Measurements from ENCODE around the gene NUTM2B. TPM values are rescaled to one million over a fixed set of nuclear protein-coding genes. Genes with fewer than 3 reads are reported as not detected.
"Not testable (repeated sequence)": the region's sequence is repeated elsewhere in the genome, so short reads cannot be mapped to it uniquely, and the experiment has no call there.

Gene NUTM2B
- total RNA-seq, 1 experiment from 2014 or later: 0.78 TPM

- H3K36me3 Mint-ChIP-seq (ENCODE audit: insufficient read depth, unreplicated experiment); H3K4me1 Mint-ChIP-seq (ENCODE audit: low read depth, unreplicated experiment); H3K9me3 Mint-ChIP-seq (ENCODE audit: low read depth, unreplicated experiment); DNase-seq; BruUV-seq (replicated peaks); H3K27ac Mint-ChIP-seq (ENCODE audit: unreplicated experiment); H3K27me3 Mint-ChIP-seq (ENCODE audit: unreplicated experiment); H3K4me3 Mint-ChIP-seq (ENCODE audit: low read depth, unreplicated experiment); intact Hi-C loops (cut with micrococcal nuclease; ENCODE audit: unreplicated experiment); CTCF ChIA-PET: not testable (repeated sequence)
Observed at GRCh38 chr10:79686595-79686994, 16.4 kb upstream of the NUTM2B start.

- DNase-seq; H3K27ac Mint-ChIP-seq (ENCODE audit: unreplicated experiment); CTCF ChIA-PET; H3K9me3 Mint-ChIP-seq (ENCODE audit: low read depth, unreplicated experiment); H3K4me3 Mint-ChIP-seq (ENCODE audit: low read depth, unreplicated experiment); H3K36me3 Mint-ChIP-seq (ENCODE audit: insufficient read depth, unreplicated experiment); intact Hi-C loops (cut with micrococcal nuclease; ENCODE audit: unreplicated experiment); H3K4me1 Mint-ChIP-seq (ENCODE audit: low read depth, unreplicated experiment); H3K27me3 Mint-ChIP-seq (ENCODE audit: unreplicated experiment); BruUV-seq (replicated peaks): not testable (repeated sequence)
Observed at GRCh38 chr10:79687406-79688150, 15.4 kb upstream of the NUTM2B start.

DNA sequence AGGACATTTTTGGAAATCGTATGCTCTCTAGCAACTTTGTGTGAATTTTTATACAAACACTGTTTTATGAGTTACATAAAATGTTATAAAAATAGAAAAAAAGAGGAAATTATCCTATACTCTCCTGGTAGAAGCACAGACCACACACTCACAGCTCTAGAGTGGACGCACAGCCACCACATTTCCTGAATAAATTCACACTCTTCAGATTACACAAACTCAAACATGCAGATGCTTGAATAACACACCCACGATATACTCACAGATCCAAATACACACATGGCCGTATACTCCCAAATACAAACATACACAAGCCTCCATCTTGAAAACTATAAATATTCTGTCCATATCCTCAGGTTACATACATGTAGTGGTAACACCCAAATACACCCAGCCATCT is 14.2 kb upstream of the NUTM2B start:
- H3K27ac Mint-ChIP-seq (ENCODE audit: unreplicated experiment); H3K27me3 Mint-ChIP-seq (ENCODE audit: unreplicated experiment); intact Hi-C loops (cut with micrococcal nuclease; ENCODE audit: unreplicated experiment); H3K4me3 Mint-ChIP-seq (ENCODE audit: low read depth, unreplicated experiment); BruUV-seq (replicated peaks); DNase-seq; H3K36me3 Mint-ChIP-seq (ENCODE audit: insufficient read depth, unreplicated experiment); H3K4me1 Mint-ChIP-seq (ENCODE audit: low read depth, unreplicated experiment); CTCF ChIA-PET; H3K9me3 Mint-ChIP-seq (ENCODE audit: low read depth, unreplicated experiment): not testable (repeated sequence)

DNA sequence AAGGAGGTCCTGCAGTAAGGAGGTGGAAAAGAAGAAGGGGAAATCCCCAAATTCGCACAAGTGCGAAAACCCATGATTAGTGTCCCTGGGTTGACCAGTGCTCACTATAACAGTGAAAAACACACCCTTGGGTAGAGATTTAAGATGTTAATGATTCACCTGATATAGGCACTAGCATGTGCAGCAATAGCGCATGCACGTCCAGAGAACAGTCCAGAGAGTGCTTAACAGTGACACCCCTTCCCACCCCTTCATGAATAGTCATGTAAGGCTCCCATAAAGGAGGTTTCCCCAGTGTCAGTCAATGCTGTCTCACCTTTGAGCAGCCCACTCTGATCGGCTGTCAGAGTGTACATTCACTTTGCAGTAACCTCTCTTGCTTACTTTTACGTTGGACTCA is 6.4 kb upstream of the NUTM2B start:
- CTCF ChIA-PET; H3K4me3 Mint-ChIP-seq (ENCODE audit: low read depth, unreplicated experiment); H3K27me3 Mint-ChIP-seq (ENCODE audit: unreplicated experiment); H3K36me3 Mint-ChIP-seq (ENCODE audit: insufficient read depth, unreplicated experiment); H3K9me3 Mint-ChIP-seq (ENCODE audit: low read depth, unreplicated experiment); DNase-seq; H3K27ac Mint-ChIP-seq (ENCODE audit: unreplicated experiment); intact Hi-C loops (cut with micrococcal nuclease; ENCODE audit: unreplicated experiment); BruUV-seq (replicated peaks); H3K4me1 Mint-ChIP-seq (ENCODE audit: low read depth, unreplicated experiment): not testable (repeated sequence)

- intact Hi-C loops (cut with micrococcal nuclease; ENCODE audit: unreplicated experiment); H3K27ac Mint-ChIP-seq (ENCODE audit: unreplicated experiment); H3K36me3 Mint-ChIP-seq (ENCODE audit: insufficient read depth, unreplicated experiment): not testable (repeated sequence)
Observed at GRCh38 chr10:79697141-79697540, 5.9 kb upstream of the NUTM2B start.

GRCh38 chr10:79700381-79700944 is 2.6 kb upstream of the NUTM2B start:
- H3K4me1 Mint-ChIP-seq (ENCODE audit: low read depth, unreplicated experiment); H3K4me3 Mint-ChIP-seq (ENCODE audit: low read depth, unreplicated experiment); H3K36me3 Mint-ChIP-seq (ENCODE audit: insufficient read depth, unreplicated experiment); CTCF ChIA-PET; BruUV-seq (replicated peaks); intact Hi-C loops (cut with micrococcal nuclease; ENCODE audit: unreplicated experiment); H3K9me3 Mint-ChIP-seq (ENCODE audit: low read depth, unreplicated experiment); H3K27ac Mint-ChIP-seq (ENCODE audit: unreplicated experiment); DNase-seq; H3K27me3 Mint-ChIP-seq (ENCODE audit: unreplicated experiment): not testable (repeated sequence)

More at GRCh38 chr10:79697141-79697540, 5.9 kb upstream of the NUTM2B start:
- CTCF ChIA-PET; DNase-seq; H3K27me3 Mint-ChIP-seq (ENCODE audit: unreplicated experiment); H3K9me3 Mint-ChIP-seq (ENCODE audit: low read depth, unreplicated experiment); H3K4me1 Mint-ChIP-seq (ENCODE audit: low read depth, unreplicated experiment); BruUV-seq (replicated peaks); H3K4me3 Mint-ChIP-seq (ENCODE audit: low read depth, unreplicated experiment): not testable (repeated sequence)

DNA sequence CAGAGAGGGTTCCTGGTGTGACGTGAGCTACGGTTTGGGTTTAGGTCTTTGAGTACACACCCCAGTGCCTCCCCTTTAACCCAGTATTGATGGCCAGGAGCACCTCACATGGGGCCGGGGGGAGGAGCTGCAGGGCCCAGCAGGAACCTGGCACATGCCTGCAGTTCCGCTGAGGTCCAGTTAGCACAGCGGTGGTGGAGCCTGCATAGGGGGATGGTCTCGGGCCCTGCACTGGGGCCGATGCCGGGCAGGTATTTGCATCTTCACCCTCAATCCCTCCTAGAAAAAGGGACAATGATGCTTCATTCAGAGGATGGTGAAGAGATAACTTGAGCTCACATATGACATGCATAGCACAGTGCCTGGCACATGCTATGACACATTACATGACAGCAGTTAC is 4.0 kb downstream of the NUTM2B start:
- H3K27ac Mint-ChIP-seq (ENCODE audit: unreplicated experiment); intact Hi-C loops (cut with micrococcal nuclease; ENCODE audit: unreplicated experiment); H3K36me3 Mint-ChIP-seq (ENCODE audit: insufficient read depth, unreplicated experiment); H3K4me3 Mint-ChIP-seq (ENCODE audit: low read depth, unreplicated experiment); DNase-seq; H3K4me1 Mint-ChIP-seq (ENCODE audit: low read depth, unreplicated experiment); H3K9me3 Mint-ChIP-seq (ENCODE audit: low read depth, unreplicated experiment); BruUV-seq (replicated peaks); CTCF ChIA-PET; H3K27me3 Mint-ChIP-seq (ENCODE audit: unreplicated experiment): not testable (repeated sequence)

DNA sequence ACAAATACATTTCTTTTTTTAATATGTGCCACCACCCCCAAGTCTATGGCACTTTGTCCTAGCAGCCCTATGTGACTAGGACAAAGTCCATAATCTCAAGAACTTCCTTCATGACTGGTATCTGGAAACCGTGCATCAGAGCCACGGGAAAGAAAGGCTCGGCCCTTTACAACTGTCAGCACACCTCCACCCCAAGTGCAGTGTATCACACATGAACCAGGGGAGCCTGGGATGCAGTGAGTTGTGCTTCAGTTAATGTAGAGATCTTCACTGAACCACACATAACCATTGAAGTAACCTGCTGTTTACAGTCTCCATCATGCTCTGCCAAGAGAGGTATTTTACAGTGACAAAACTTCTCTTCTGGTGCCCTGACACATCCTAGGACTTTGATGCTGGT is 11.9 kb downstream of the NUTM2B start:
- H3K36me3 Mint-ChIP-seq (ENCODE audit: insufficient read depth, unreplicated experiment); BruUV-seq (replicated peaks); CTCF ChIA-PET; DNase-seq; H3K4me3 Mint-ChIP-seq (ENCODE audit: low read depth, unreplicated experiment); H3K27ac Mint-ChIP-seq (ENCODE audit: unreplicated experiment); intact Hi-C loops (cut with micrococcal nuclease; ENCODE audit: unreplicated experiment); H3K9me3 Mint-ChIP-seq (ENCODE audit: low read depth, unreplicated experiment); H3K27me3 Mint-ChIP-seq (ENCODE audit: unreplicated experiment); H3K4me1 Mint-ChIP-seq (ENCODE audit: low read depth, unreplicated experiment): not testable (repeated sequence)

- H3K36me3 Mint-ChIP-seq (ENCODE audit: insufficient read depth, unreplicated experiment); intact Hi-C loops (cut with micrococcal nuclease; ENCODE audit: unreplicated experiment); DNase-seq; H3K27ac Mint-ChIP-seq (ENCODE audit: unreplicated experiment); H3K9me3 Mint-ChIP-seq (ENCODE audit: low read depth, unreplicated experiment); H3K4me3 Mint-ChIP-seq (ENCODE audit: low read depth, unreplicated experiment); CTCF ChIA-PET; H3K27me3 Mint-ChIP-seq (ENCODE audit: unreplicated experiment); BruUV-seq (replicated peaks); H3K4me1 Mint-ChIP-seq (ENCODE audit: low read depth, unreplicated experiment): not testable (repeated sequence)
Observed at GRCh38 chr10:79716917-79717579, 14.0 kb downstream of the NUTM2B start.

- H3K27me3 Mint-ChIP-seq (ENCODE audit: unreplicated experiment); CTCF ChIA-PET; H3K36me3 Mint-ChIP-seq (ENCODE audit: insufficient read depth, unreplicated experiment); H3K4me3 Mint-ChIP-seq (ENCODE audit: low read depth, unreplicated experiment); BruUV-seq (replicated peaks); intact Hi-C loops (cut with micrococcal nuclease; ENCODE audit: unreplicated experiment); DNase-seq; H3K9me3 Mint-ChIP-seq (ENCODE audit: low read depth, unreplicated experiment); H3K4me1 Mint-ChIP-seq (ENCODE audit: low read depth, unreplicated experiment); H3K27ac Mint-ChIP-seq (ENCODE audit: unreplicated experiment): not testable (repeated sequence)
Observed at GRCh38 chr10:79720000-79720399, 17.0 kb downstream of the NUTM2B start.

Measured in Calu3 (cell line).